WTC11 (cell line): ENCODE data around the gene AADACL3. TPM values are rescaled to one million over a fixed set of nuclear protein-coding genes. Genes with fewer than 3 reads are reported as not detected.
"Not testable (repeated sequence)": the region's sequence is repeated elsewhere in the genome, so short reads cannot be mapped to it uniquely, and the experiment has no call there.

Experiments used
- ATAC-seq: fragments of 200-7000 bp; cut with Tn5 transposase; 2 replicates; pipeline ENCODE4 v1.10.0; 2021; ENCODE audit warnings: mild to moderate bottlenecking, moderate library complexity
- CTCF ChIA-PET: fragments of 300-600 bp; sonication (Branson Sonifier 250); formaldehyde crosslinking; loops from one replicate; lab custom pipeline; 2021; ENCODE audit warnings: antibody characterized with exemption; lab: Charles Lee
- POLR2A ChIA-PET: fragments of 350-600 bp; sonication (Branson Sonifier 250); formaldehyde crosslinking; loops from one replicate; lab custom pipeline; 2021; ENCODE audit warnings: antibody characterized with exemption; lab: Charles Lee
- DNase-seq: peaks from one replicate; pipeline ENCODE4 v3.0.0; 2021; ENCODE audit warnings: low spot score
- H3K27ac Mint-ChIP-seq: 2 replicates; pipeline ENCODE4 v1.8.0; 2021; ENCODE audit warnings: mixed read lengths
- H3K27me3 Mint-ChIP-seq: 2 replicates; pipeline ENCODE4 v1.8.0; 2021; ENCODE audit warnings: low read depth, mild to moderate bottlenecking, moderate library complexity, mixed read lengths
- H3K36me3 Mint-ChIP-seq: 2 replicates; pipeline ENCODE4 v1.8.0; 2021; ENCODE audit warnings: mixed read lengths
- H3K4me1 Mint-ChIP-seq: 2 replicates; pipeline ENCODE4 v1.8.0; 2022; ENCODE audit warnings: mixed read lengths
- H3K4me3 Mint-ChIP-seq: 2 replicates; pipeline ENCODE4 v1.8.0; 2021; ENCODE audit warnings: mild to moderate bottlenecking, moderate library complexity, mixed read lengths
- H3K9me3 Mint-ChIP-seq: 2 replicates; pipeline ENCODE4 v1.8.0; 2021; ENCODE audit warnings: mixed read lengths
- CDX4 ChIP-seq: fragments of 250-450 bp; sonication (Bioruptor Pico); IDR thresholded peaks from 2 replicates; pipeline ENCODE4 v1.9.0; 2021; ENCODE audit warnings: moderate library complexity, mild to moderate bottlenecking, inconsistent platforms, borderline replicate concordance
- ETV6 ChIP-seq: sonication (generic); formaldehyde crosslinking; IDR thresholded peaks from 2 replicates; pipeline ENCODE4 v1.8.1; 2022; ENCODE audit warnings: mild to moderate bottlenecking, missing genetic modification reagents
- FOXP4 ChIP-seq: sonication (generic); formaldehyde crosslinking; IDR thresholded peaks from 2 replicates; pipeline ENCODE4 v1.8.0; 2022; ENCODE audit warnings: mild to moderate bottlenecking, missing genetic modification reagents
- MAX ChIP-seq: sonication (generic); formaldehyde crosslinking; IDR thresholded peaks from 2 replicates; pipeline ENCODE4 v1.8.0; 2022; ENCODE audit warnings: mild to moderate bottlenecking, missing genetic modification reagents
- MXD4 ChIP-seq: fragments of 250-450 bp; sonication (Bioruptor Pico); IDR thresholded peaks from 2 replicates; pipeline ENCODE4 v1.8.0; 2021; ENCODE audit warnings: mild to moderate bottlenecking, moderate library complexity, borderline replicate concordance
- NFATC4 ChIP-seq: fragments of 250-450 bp; sonication (Bioruptor Pico); IDR thresholded peaks from 2 replicates; pipeline ENCODE4 v1.9.0; 2021; ENCODE audit warnings: mild to moderate bottlenecking
- NR3C1 ChIP-seq: sonication (generic); formaldehyde crosslinking; conservative IDR thresholded peaks from 2 replicates; pipeline ENCODE4 v1.8.1; 2023; ENCODE audit warnings: low read depth, mild to moderate bottlenecking, missing genetic modification reagents
- OVOL2 ChIP-seq: fragments of 250-450 bp; sonication (Bioruptor Pico); IDR thresholded peaks from 2 replicates; pipeline ENCODE4 v1.9.0; 2021; ENCODE audit warnings: mild to moderate bottlenecking, borderline replicate concordance
- SOX15 ChIP-seq: fragments of 250-450 bp; sonication (Bioruptor Pico); IDR thresholded peaks from 2 replicates; pipeline ENCODE4 v1.9.0; 2021; ENCODE audit warnings: mild to moderate bottlenecking
- STAT6 ChIP-seq: sonication (generic); formaldehyde crosslinking; conservative IDR thresholded peaks from 2 replicates; pipeline ENCODE4 v1.8.1; 2023; ENCODE audit warnings: mild to moderate bottlenecking, low read depth, missing genetic modification reagents, moderate library complexity
- TCF7 ChIP-seq: sonication (generic); formaldehyde crosslinking; IDR thresholded peaks from 2 replicates; pipeline ENCODE4 v1.8.0; 2022; ENCODE audit warnings: mild to moderate bottlenecking, low read depth, missing genetic modification reagents, moderate library complexity
- ZNF219 ChIP-seq: sonication (generic); formaldehyde crosslinking; IDR thresholded peaks from 2 replicates; pipeline ENCODE4 v1.8.0; 2023; ENCODE audit warnings: missing genetic modification reagents, mild to moderate bottlenecking, borderline replicate concordance
- ZNF232 ChIP-seq: sonication (generic); formaldehyde crosslinking; IDR thresholded peaks from 2 replicates; pipeline ENCODE4 v1.8.0; 2022; ENCODE audit warnings: mild to moderate bottlenecking, missing genetic modification reagents
- total RNA-seq: library from RNA; stranded (reverse); gene quantifications from 3 replicates; pipeline ENCODE4 v1.2.3, GENCODE V29; 2021
- TF ChIP-seq, protein P1 (sequence below): sonication (generic); formaldehyde crosslinking; IDR thresholded peaks from 2 replicates; pipeline ENCODE4 v1.8.1; 2022; ENCODE audit warnings: low read depth, mild to moderate bottlenecking, moderate library complexity, missing genetic modification reagents, borderline replicate concordance

The AADACL3 gene
- total RNA-seq, 1 experiment from 2014 or later: 0.77 TPM

DNA sequence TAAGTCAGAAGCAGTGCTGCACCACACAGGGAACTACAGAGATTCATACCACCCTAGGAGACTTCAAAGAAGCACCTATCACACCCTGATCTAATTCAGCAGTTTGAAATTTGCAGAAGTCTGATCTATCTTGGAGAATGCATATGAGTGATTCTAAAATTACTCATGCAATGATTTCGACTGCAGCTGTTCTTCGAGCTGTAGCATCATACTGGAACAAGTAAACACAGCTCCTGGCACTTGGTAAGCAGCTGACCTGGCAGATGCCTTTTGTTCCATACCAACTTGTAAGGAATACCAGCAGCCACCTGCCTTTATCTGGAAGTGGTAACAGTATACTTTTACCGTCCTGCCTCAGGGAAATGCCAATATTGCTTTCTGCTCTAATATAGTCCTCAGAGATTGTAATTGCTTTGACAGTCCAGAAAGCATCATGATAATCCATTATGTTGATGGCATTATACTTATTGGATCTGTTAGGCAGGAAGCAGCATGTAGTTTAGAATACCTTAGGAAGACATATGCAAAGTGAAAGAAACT lies 46.3 kb upstream of the AADACL3 start:
- Mint-ChIP-seq H3K27ac (no peak overlapping the region), H3K4me1 (no peaks in the 10 kb centered on the region), H3K9me3 (peaks cover 34% of the 10 kb centered on the region), H3K4me3 (no peak overlapping the region), H3K36me3 (peaks cover 11% of the 10 kb centered on the region), H3K27me3 (peaks cover 4% of the 10 kb centered on the region; the same call in 1 of the 2 replicates)
- POLR2A ChIA-PET: no interaction called here
- CTCF ChIA-PET: interaction anchor here (1.5 kb wide), 1 partner anchor 11 kb away, joined by 5 read pairs; no protein-coding TSS in a partner anchor
- no peak for ATAC-seq
- no peak for TF ChIP-seq ZNF232 (CRISPR knock-in tag)
- no peak for TF ChIP-seq ZNF219 (CRISPR knock-in tag)
- TF ChIP-seq SOX15: no peak
- TF ChIP-seq, protein P1, sequence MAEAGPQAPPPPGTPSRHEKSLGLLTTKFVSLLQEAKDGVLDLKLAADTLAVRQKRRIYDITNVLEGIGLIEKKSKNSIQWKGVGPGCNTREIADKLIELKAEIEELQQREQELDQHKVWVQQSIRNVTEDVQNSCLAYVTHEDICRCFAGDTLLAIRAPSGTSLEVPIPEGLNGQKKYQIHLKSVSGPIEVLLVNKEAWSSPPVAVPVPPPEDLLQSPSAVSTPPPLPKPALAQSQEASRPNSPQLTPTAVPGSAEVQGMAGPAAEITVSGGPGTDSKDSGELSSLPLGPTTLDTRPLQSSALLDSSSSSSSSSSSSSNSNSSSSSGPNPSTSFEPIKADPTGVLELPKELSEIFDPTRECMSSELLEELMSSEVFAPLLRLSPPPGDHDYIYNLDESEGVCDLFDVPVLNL (CRISPR knock-in tag): no peak
- no peak for TF ChIP-seq STAT6 (CRISPR knock-in tag)
- TF ChIP-seq ETV6 (CRISPR knock-in tag): no peak
- TF ChIP-seq NFATC4 (CRISPR knock-in tag): no peak
- TF ChIP-seq MAX (CRISPR knock-in tag): no peak
- DNase-seq: no peak

DNA sequence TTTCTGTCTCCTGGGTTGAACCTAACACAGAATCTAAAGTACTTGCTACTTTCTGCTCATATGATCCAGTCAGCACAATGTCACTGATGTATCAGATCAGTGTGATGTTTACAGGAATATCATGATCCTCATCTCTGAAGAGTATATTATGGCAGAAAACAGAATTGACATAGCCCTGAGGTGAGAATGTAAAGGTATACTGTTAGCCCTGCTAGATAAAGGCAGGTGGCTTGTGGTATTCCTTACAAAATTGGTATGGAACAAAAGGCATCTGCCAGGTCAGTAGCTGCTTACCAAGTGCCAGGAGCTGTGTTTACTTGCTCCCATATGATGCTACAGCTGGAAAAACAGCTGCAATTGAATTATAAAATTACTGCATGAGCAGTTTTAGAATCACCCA lies 41.6 kb upstream of the AADACL3 start:
- Mint-ChIP-seq H3K4me1 (no peaks in the 10 kb centered on the region), H3K27ac (no peak overlapping the region), H3K4me3 (no peak overlapping the region), H3K36me3 (no peaks in the 10 kb centered on the region; the same call in 1 of the 2 replicates), H3K9me3 (peaks cover 17% of the 10 kb centered on the region), H3K27me3 (peaks cover 3% of the 10 kb centered on the region; the same call in 1 of the 2 replicates)
- TF ChIP-seq NR3C1 (no peak), FOXP4 (CRISPR knock-in tag) (no peak), CDX4 (CRISPR knock-in tag) (no peak), MXD4 (CRISPR knock-in tag) (no peak), OVOL2 (CRISPR knock-in tag) (no peak), TCF7 (CRISPR knock-in tag) (no peak)
- ChIA-PET CTCF (no interaction called here), POLR2A (no interaction called here)
- DNase-seq (no peak), ATAC-seq (no peak)

GRCh38 chr1:12676122-12676521 lies 39.8 kb upstream of the AADACL3 start:
- H3K27ac Mint-ChIP-seq, DNase-seq, H3K4me1 Mint-ChIP-seq, H3K27me3 Mint-ChIP-seq, H3K36me3 Mint-ChIP-seq, H3K4me3 Mint-ChIP-seq, ATAC-seq, POLR2A ChIA-PET: not testable (repeated sequence)
- CTCF ChIA-PET: interaction anchor here (1.4 kb wide), 1 partner anchor 17 kb away, joined by 4 read pairs; no protein-coding TSS in a partner anchor
- H3K9me3 Mint-ChIP-seq: peaks cover 24% of the 10 kb centered on the region
